ENCODE measurements around the gene ADNP2.

The ADNP2 gene

DNA sequence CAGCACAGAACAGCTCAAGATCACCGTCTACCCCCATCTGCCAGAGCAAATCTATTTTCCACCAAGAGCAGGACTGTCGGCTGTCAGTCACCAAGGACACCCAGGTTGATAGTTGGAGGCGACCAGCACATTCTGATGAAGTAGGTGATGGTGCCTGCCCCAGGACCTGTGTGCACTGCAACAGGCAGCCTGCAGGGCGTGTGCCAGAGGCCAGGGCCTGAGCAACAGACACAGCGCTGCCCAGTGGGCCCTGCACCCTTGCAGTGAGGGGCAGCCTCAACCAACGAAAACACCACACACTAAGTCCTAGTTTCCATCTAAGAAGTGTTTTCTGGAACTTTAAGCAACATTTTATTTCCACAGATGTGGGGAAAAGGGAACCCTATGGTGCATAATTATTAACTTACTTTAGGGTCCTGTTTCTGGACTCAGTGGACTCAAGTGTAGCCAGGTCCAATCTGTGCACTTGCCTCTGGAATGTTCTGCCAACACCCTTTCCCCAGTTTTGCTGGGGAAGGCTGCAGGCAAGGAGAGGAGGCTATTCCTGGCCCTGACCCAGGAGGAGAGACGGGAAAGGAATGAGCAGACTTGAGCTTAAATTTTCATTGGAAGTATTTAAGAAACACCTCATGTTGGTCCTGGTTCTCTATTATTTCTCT lies 61.5 kb downstream of the ADNP2 start:
- no peak for DNase-seq (ENCODE audit: low spot score)

DNA sequence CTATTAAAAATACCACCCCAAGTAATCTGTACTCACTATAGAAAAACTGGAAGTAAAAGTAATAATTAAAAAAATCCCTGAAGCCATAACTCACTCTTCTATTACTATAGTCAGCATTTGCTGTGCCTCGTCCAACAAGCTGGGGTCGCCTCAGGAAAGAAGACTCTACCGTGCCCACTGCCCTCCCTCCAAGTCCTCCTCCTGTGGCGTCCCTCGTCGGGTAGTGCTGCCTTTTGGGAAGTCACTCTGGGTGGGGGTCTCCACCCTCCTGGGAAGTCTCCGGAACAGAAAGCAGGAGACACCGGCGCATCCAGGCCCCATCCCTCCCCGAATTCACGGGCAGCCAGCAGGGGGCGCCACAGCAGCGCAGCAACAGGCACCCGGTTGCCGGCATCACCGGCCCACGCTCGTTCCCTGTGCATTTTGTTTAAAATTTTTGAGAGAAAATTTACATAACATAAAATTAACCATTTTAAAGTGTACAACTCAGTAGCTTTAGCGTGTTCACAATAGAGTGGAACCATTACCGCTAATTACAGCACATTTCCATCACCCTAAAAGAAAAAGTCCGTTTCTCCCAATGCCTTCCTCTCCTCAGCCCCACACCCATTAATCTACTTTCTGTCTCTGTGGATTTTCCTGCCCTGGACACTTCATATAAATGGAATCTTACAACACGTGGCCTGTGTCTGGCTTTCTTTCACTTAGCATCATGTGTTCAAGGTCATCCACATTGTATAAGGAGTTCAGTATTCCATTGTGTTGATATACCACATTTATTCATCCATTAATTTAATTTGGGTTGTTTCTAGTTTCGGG lies 62.2 kb downstream of the ADNP2 start:
- no peak for DNase-seq (ENCODE audit: low spot score)

DNA sequence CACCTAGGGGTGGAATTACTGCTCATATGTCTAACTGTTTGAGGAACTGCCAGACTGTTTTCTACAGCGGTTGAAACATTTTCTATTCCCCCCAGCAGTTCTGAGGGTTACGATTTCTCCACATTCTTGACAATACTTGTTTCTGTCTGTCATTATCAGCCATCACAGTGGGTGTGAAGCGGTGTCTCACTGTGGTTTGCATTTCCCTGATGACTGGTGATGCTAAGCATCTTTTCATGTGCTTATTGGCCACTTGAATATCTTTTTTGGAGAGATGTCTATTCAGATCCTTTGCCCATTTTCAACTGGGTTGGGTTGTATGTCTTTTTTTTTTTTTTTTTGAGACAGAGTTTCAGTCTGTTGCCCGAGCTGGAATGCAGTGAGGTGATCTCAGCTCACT lies 63.0 kb downstream of the ADNP2 start:
- DNase-seq (ENCODE audit: low spot score): no peak

DNA sequence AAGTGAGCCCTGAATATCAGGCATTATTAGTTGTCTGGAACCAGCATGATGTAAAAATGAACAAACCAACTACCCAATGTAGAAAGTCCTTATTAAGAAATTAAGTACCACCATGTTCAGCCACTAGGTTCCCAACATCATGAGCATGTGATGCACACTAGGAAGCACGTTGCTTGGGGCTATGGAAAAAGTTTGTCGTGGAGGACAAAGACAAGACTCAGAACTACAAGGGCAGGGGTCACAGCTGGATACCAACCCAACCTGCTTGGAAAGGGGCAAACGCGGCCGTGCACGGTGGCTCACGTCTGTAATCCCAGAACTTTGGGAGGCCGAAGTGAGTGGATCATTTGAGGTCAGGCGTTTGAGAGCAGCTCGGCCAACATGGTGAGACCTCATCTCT lies 64.0 kb downstream of the ADNP2 start:
- DNase-seq (ENCODE audit: low spot score): no peak

DNA sequence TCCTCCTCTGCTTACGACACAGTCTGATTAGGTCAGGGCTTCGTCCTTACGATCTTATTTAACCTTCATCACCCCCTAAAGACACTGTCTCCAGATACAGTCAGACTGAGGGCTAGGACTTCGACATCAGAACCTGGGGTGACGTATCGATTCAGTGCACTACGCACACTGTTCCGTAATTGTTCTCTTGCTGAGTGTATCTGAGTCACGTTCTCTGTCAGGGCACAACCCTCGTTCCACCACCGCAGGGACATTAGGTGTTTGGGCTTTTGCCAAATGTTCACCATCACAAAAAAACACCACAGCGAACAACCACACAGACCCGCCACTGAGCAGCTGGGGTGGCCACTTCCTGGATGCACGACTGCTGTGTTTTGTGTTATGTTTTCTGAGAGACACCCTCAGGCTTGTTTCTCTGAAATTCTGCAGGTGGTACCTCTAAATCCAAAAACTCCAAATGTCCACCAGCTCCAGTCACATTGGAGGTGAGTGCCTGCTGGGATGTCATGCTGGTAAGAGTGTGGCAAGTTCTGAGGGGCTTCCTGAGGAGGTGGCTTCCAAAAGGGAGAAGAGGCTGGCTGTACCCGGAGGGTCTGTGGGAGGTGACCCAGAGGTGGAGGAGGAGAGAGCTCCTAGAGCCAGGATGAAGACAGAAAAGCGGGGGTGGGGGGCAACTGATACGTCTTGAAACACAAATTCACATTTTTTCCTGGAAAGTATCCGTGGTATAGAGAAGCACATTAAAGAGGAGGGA lies 66.6 kb downstream of the ADNP2 start:
- DNase-seq (ENCODE audit: low spot score): no peak

DNA sequence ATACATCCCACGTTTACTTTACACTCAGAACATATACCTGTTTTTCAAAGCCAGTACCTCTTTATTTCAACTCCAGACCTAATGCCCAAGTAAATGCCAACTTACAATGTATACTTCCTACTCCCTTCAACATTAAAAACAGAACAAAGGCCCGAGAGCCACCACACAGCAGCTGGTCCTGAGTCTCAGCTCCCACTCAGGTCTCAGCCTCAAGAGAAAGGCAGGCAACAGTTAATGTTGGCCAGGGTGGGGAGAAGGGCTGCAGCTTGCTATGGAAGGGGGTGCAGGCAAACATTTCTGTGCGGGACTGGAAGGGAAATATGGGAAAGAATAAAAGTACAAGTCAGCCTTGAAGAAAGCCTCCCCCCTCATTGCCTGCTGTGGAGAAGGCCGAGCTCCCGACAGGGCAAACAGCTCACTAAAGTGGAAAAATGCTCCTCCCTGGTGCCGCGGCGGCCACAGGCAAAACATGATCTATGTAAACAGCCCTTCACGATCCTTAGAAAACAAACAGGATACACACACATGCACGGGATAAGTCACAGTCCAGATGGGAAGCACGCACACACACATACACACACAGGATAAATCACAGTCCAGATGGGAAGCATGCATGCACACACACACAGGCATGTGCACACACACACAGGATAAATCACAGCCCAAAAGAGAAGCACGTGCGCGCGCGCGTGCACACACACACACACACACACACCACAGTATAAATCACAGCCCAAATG lies 67.4 kb downstream of the ADNP2 start:
- no peak for DNase-seq (ENCODE audit: low spot score)

DNA sequence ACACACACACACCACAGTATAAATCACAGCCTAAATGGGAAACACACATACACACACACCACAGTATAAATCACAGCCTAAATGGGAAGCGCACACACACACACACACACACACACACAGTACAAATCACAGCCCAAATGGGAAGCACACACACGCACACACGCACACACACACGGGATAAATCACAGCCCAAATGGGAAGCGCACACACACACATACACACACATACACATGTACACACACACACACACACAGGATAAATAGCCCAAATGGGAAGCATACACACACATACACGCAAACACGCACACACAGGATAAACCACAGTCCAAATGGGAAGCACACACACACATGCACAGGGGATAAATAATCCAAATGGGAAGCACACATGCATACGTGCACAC lies 68.1 kb downstream of the ADNP2 start:
- no peak for DNase-seq (ENCODE audit: low spot score)

DNA sequence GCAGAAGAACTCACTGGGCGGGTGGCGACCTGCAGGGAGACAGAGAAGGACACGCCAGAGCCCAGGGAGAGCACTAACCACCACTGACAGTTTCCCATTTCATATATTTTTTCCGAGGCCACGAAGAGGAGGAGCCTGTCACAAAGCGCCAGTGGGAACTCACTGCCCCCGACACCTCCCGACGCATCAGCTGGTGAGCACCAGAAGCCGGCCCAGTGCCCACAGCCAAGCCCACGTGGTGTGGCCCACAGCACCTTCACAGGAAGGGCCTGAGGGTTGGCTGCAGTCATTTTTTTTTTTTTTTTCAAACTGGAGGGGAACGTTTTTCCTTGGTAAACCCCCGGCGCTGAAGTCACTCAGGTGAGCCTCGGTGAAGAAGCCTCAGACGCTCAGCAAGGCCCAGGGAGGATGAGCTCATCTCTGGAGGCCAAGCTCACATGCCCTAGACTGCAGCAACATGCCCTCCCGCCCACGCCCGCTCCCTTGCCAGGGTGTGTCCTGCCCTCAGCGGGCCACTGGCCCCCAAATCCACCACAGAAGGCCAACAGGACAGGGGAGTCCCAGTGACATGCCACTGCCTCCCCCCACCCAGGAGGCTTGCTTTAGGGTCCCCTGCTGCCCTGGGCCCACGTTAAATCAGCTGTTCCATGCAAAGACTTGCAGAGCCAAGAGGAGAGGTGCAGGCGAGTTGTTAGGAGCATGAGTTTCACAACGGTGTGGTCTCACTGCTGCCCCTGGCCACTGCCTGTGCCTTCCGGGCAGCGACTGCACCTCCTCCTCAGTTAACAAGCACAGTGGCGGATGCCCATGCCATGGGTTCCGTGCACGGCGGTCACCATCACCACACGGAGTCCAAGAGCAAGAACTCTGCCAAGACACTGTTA lies 70.1 kb downstream of the ADNP2 start:
- no peak for DNase-seq (ENCODE audit: low spot score)

DNA sequence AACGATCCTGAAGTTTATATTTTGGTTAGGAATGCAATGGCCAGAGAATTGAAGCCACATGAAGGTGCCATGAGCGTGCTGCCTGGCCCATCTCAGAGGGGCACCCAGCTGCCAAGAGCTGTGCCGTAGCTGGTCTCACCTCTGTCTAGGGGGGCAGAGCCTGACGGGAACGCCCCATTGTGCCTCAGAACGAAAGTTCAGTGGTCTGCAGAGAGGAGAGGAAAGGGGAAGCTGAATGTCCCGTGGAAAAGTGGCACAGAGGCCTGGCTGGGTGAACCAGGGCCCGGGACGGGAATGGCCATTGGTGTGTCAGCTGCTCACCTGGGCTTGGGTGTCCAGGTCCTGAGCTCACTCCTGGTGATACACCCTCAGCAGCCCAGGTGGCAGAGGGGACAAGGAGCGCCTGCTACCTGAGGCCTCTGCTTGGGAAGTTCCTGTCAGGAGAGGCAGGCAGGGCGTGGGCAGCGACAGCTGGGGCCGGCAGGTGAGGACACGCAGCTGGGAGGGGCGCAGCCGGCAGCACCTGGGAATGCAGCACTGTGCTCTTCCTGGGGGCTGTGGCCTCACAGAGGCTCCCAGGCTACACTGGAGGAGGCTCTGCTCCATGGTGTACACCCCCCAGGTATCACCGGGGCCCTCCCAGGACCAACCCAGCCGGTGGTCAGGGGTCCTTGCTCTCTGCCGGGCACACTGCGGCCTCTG lies 70.9 kb downstream of the ADNP2 start:
- DNase-seq (ENCODE audit: low spot score): no peak

DNA sequence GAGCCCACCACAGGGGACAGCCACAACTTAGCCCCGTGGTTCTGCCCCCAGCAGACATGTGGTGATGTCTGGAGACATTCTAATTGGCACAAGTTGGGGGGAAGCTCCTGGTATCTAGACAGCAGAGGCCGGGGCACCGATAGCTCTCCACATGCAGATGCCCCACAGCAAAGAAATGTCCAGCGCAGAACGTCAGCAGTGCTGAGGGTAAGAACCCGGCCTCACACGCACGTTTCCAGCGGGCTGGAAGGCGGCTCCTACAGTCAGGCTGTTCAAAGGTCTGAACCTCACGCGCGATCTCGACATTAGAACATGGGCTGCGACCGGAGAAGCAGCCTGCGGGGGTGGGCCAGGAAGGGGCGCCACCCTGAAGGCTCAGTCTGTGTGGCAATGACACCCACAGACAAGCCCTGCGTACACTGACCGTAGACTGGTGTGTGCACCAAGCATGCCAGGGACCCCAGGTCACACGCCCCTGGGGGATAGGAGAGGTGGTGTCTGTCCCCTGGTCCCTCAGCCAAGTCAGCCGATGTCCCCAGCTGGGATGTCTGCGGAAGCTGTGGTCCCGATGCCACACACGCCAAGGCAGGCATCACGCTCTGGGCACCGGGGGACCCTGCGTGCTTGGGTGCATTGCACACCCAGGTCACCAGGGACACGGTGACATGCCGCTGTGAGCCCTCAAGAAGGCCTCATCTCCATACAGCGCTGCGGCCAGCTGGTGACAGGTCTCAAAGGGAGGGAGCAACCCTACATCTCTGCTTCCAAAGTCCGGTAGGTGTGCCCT lies 71.9 kb downstream of the ADNP2 start:
- no peak for DNase-seq (ENCODE audit: low spot score)

DNA sequence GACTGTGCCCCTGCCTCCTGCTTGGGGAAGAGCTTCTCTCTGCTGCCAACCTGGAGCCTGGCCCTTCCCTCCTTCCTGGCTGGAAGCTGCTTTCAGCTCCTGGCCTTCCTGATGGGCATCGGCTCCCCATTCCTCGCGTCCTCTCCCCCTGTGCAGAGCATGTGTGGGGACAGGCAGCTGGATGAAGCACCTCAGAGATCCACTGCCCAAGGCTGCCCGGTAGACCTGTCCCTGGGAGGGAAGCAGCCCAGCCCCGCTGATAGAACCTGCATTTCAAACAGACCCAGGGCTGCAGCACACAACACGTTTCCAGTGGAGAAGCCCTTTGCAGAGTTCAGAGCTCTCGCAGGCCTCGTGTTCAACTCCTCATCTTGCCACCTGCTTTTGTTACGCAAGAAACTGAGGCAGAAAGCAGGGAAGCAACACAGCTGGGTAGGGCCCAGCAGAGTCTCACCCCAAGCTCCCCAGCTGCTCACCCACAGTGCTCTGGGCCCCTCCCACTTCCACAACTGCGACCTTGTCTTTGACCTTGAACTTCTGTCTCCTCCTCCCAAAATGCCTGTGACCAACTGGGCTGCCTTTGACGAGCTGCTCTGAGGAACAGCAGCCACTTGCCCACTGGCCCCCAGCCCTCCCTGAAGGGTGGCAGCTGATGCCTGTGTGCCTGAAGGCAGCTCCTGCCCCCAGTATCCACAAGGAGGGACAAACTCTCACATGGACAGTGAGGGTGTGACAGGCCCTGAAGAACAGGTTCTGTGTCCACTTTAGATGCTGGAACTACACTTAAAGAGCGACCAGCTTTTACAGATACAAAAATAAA lies 72.8 kb downstream of the ADNP2 start:
- DNase-seq (ENCODE audit: low spot score): no peak

DNA sequence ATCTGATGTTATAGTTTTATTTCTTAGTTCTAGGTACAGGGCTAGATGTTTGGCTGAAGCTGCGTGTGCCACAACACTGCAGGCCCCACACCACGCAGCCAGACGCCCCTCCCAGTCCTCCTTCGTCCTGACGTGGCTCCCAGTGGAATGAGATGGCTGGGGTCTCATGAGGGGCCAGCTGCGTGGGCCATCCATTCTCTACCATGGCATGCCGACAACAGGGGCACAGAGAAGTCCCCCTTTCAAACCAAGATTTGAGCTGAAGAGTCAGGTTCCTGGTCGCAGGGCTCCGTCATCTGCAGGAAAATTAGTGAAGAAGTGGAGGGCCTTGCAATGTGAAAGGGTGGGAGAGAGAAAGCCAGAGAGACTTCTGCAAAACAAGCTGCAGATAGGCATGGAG lies 73.8 kb downstream of the ADNP2 start:
- no peak for DNase-seq (ENCODE audit: low spot score)

DNA sequence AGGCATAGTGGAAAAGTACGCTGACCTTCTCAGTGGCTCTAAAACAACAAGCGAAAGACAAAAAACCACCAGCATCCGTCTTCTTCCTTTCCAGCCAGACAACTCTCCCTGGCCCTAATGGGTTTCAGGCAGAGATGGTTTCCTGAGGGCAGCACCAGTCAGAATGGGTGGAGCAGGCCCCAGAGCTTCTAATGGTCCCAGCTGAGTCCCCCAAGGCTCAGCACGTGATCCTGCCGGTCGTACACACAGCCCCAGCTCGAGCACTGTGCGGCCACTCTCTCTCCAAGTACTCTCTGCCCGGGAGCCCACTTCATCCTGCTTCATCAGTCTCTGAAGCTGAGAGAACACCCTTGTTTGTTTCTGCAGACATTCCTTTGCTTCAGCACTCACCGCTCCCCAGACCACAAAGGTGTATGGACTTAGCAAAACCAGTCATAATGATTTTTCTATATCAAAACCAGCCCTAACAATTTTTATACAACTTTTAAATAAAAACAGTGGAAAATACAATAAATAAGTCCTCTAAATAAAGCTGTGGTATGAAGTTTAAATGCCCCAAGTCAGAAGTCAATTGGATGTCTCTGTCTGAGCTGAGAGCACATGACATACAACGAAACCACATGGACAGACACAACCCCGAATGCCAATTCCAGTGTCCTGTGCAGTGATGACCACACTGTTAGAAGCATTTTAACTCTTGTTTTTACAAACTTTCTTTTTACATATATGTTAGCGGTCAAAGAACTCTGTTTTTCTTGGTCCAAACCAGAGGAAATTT lies 74.4 kb downstream of the ADNP2 start:
- DNase-seq (ENCODE audit: low spot score): no peak

DNA sequence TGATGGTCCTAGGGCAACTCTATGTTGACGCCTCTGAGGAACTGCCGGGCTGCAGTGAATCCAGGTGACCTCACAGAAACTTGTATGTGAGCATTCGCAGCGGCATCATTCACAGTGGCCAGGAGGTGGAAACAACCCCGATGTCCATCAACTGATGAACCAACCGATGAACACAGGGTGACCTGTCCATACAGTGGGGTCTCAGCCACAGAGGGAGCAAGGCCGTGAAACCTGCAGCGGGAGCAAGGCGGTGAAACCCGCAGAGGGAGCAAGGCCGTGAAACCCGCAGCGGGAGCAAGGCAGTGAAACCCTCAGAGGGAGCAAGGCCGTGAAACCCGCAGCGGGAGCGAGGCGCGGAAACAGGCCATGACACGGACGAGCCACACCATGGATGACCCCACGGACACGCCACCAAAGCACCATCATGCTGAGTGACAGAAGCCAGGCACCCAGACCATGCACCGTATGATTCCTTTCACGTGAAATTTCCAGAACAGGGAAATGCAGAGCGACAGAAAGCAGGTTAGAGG lies 75.2 kb downstream of the ADNP2 start:
- DNase-seq (ENCODE audit: low spot score): no peak

DNA sequence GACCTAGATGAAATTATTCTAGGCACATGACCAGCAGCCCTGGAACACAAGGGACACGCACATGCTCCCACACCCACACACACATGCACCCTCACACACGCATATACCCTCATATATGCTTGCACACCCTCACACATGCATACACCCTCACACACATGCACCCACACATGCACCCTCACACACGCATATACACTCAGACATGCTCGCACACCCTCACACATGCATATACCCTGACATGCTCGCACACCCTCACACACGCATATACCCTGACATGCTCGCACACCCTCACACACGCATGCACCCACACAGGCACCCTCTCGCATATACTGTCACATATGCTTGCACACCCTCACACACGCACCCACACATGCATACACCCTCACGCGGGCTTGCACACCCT lies 76.5 kb downstream of the ADNP2 start:
- DNase-seq (ENCODE audit: low spot score): no peak

DNA sequence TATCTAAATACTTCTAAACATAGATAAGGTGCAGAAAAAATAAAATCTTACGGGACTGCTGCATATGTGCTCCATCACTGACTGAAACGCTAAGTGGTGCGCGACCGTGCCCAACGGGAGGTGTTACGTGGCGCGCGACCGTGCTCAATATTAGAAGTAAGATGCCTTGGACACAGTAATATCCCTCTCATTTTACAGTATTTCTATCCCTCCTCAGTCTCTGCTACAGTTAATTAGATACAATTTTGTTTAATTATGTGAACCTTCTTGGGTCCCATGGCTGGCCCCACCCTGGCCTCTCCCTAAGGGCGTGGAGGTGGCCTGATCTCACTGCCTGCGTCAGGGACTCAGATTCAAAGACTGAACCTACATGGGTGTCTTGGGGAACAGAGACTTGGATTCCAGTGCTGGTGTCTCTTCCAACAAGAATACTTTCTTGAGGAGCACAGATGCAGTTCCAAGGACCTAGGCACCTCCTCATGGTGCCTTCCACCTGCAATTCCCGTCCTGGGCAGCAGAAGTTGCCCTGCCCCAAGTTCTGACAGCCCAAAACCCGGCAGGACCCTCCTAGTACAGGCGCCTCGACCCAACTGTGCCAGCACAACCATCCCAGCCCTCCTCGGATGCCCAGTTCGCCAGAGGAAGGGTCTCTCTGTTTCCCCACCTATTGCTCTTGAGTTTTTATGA lies 79.0 kb downstream of the ADNP2 start:
- no peak for DNase-seq (ENCODE audit: low spot score)
